ENCODE data around the gene TMCC1. TPM values are rescaled to one million over a fixed set of nuclear protein-coding genes. Genes with fewer than 3 reads are reported as not detected.
"Not testable (repeated sequence)": the region's sequence is repeated elsewhere in the genome, so short reads cannot be mapped to it uniquely, and the experiment has no call there.

TMCC1 gene
- total RNA-seq, 6 experiments from 2014 or later = 21.7 to 124 (median 25.2) TPM

- no peak overlapping the region for H3K4me3 ChIP-seq
- DNase-seq (no peak), ATAC-seq (no peak)
- TF ChIP-seq POLR2A (IDR thresholded peaks at IDR 0.05) = no peak
- TF ChIP-seq, protein P1, sequence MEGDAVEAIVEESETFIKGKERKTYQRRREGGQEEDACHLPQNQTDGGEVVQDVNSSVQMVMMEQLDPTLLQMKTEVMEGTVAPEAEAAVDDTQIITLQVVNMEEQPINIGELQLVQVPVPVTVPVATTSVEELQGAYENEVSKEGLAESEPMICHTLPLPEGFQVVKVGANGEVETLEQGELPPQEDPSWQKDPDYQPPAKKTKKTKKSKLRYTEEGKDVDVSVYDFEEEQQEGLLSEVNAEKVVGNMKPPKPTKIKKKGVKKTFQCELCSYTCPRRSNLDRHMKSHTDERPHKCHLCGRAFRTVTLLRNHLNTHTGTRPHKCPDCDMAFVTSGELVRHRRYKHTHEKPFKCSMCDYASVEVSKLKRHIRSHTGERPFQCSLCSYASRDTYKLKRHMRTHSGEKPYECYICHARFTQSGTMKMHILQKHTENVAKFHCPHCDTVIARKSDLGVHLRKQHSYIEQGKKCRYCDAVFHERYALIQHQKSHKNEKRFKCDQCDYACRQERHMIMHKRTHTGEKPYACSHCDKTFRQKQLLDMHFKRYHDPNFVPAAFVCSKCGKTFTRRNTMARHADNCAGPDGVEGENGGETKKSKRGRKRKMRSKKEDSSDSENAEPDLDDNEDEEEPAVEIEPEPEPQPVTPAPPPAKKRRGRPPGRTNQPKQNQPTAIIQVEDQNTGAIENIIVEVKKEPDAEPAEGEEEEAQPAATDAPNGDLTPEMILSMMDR (IDR thresholded peaks at IDR 0.05) = no peak
- no peaks in the 10 kb centered on the region for H3K36me3 ChIP-seq
- intact Hi-C loops (cut with DNase I) = no loop called here
- peaks cover 0 to 18% (median 3%) of the 10 kb centered on the region in 4 donors for H3K4me1 ChIP-seq
- WGBS (ENCODE audit: insufficient coverage, low coverage, low lambda C conversion rate, missing lambda C conversion rate) = 87% methylated on average over 2 of the region's 2 CpGs
- no peak overlapping the region for H3K27ac ChIP-seq
- no peaks in the 10 kb centered on the region for H3K27me3 ChIP-seq
- no peaks in the 10 kb centered on the region for H3K9me3 ChIP-seq
Measured at GRCh38 chr3:129890891-129891290, 2.6 kb downstream of the TMCC1 start.

DNA sequence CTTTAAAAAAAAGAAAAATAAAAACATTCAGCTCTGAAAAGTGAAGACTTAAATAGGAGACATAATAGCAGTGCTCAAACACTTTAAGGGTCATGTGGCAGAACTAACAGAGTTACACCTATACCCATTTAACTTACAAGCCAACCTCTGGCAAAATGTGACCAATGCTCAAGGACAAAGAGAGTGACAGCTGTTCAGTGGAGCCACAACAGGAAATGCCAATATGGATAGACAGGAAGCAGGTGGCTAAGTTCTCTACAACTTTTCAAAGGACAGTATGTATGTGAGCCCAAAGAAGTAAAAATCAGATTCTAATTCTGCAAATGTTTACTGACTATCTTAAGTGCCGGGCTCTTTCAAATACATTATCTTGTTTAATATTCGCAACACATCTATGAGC is 3.4 kb downstream of the TMCC1 start:
- no peak for ATAC-seq
- Histone ChIP-seq H3K36me3 (no peaks in the 10 kb centered on the region), H3K9me3 (no peaks in the 10 kb centered on the region), H3K27ac (no peak overlapping the region), H3K4me1 (peaks cover 0 to 18% (median 3%) of the 10 kb centered on the region in 4 donors), H3K27me3 (no peaks in the 10 kb centered on the region), H3K4me3 (no peak overlapping the region)
- TF ChIP-seq, protein P1 (IDR thresholded peaks at IDR 0.05) = no peak
- TF ChIP-seq POLR2A (IDR thresholded peaks at IDR 0.05) = no peak
- intact Hi-C loops (cut with DNase I) = no loop called here
- DNase-seq = no peak
- 70% methylated on average over 2 of the region's 2 CpGs for WGBS (ENCODE audit: insufficient coverage, low coverage, low lambda C conversion rate, missing lambda C conversion rate)

GRCh38 chr3:129888771-129889170 is 4.7 kb downstream of the TMCC1 start:
- 62% methylated on average over 2 of the region's 5 CpGs for WGBS (ENCODE audit: insufficient coverage, low coverage, low lambda C conversion rate, missing lambda C conversion rate)
- no peak for ATAC-seq
- intact Hi-C loops (cut with DNase I) = no loop called here
- H3K4me3 ChIP-seq = no peak overlapping the region
- H3K4me1 ChIP-seq = peaks cover 0 to 14% (median 3%) of the 10 kb centered on the region in 4 donors
- no peaks in the 10 kb centered on the region for H3K36me3 ChIP-seq
- no peak overlapping the region for H3K27ac ChIP-seq
- no peaks in the 10 kb centered on the region for H3K9me3 ChIP-seq
- no peaks in the 10 kb centered on the region for H3K27me3 ChIP-seq
- no peak for DNase-seq
- TF ChIP-seq, protein P1 (IDR thresholded peaks at IDR 0.05) = no peak
- no peak for TF ChIP-seq POLR2A (IDR thresholded peaks at IDR 0.05)

DNA sequence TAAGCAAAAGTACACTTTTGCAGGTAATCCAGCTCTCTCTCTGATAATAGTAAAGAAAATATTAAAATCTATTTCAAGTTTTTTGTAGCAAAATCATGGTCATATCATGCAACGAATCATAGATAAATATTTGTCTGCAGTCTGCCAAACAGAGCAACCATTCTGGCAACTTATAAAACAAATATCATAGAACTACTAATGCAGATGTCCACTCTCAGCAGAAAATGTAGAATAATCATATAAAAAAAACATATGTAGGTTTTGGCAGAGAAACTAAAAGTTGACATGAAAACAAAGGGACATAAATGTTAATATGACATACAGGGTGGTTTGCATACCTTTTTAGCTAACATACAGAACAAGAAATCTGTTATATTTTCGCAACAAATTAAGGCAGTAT is 12.2 kb downstream of the TMCC1 start:
- H3K27ac ChIP-seq = no peak overlapping the region
- H3K4me1 ChIP-seq = no peaks in the 10 kb centered on the region
- H3K36me3 ChIP-seq = no peaks in the 10 kb centered on the region
- WGBS (ENCODE audit: insufficient coverage, low coverage, low lambda C conversion rate, missing lambda C conversion rate) = 57% methylated on average over 2 of the region's 2 CpGs
- TF ChIP-seq, protein P1 (IDR thresholded peaks at IDR 0.05) = no peak
- no peak for TF ChIP-seq POLR2A (IDR thresholded peaks at IDR 0.05)
- ATAC-seq (no peak), DNase-seq (no peak)
- H3K9me3 ChIP-seq = no peaks in the 10 kb centered on the region
- H3K4me3 ChIP-seq = no peak overlapping the region
- no peaks in the 10 kb centered on the region for H3K27me3 ChIP-seq
- intact Hi-C loops (cut with DNase I) = no loop called here

DNA sequence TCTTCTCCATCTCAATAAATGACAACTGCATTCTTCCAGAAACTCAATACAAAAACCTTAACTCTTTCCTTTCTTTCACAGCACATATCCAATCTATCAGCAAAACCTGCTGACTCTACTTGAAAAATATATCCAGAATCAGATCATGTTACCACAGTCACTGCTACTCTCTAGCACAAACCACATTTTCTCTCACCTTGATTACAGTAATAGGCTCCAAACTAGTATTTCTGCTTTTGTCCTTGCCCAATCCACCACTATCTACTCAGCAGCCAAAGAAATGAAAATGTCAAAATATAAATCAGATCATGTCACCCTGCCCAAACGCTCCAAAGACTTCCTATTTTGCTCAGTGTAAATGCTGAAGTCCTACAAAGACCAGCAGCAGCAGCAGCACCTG is 15.2 kb downstream of the TMCC1 start:
- Histone ChIP-seq H3K4me3 (no peak overlapping the region), H3K27me3 (no peaks in the 10 kb centered on the region), H3K36me3 (peaks cover 0 to 17% (median 2%) of the 10 kb centered on the region in 4 donors), H3K27ac (no peak overlapping the region), H3K4me1 (no peaks in the 10 kb centered on the region), H3K9me3 (no peaks in the 10 kb centered on the region)
- ATAC-seq (no peak), DNase-seq (no peak)
- WGBS (ENCODE audit: insufficient coverage, low coverage, low lambda C conversion rate, missing lambda C conversion rate) = 53% methylated on average over 1 of the region's 1 CpG
- intact Hi-C loops (cut with DNase I) = no loop called here
- TF ChIP-seq, protein P1 (IDR thresholded peaks at IDR 0.05) = no peak
- TF ChIP-seq POLR2A (IDR thresholded peaks at IDR 0.05) = no peak

GRCh38 chr3:129874479-129874878 is 19.0 kb downstream of the TMCC1 start:
- ATAC-seq; H3K27me3 ChIP-seq; H3K27ac ChIP-seq; H3K9me3 ChIP-seq; DNase-seq; H3K4me3 ChIP-seq; intact Hi-C loops (cut with DNase I); H3K4me1 ChIP-seq: not testable (repeated sequence)
- peaks cover 0 to 20% (median 2%) of the 10 kb centered on the region in 4 donors for H3K36me3 ChIP-seq
- WGBS (ENCODE audit: insufficient coverage, low coverage, low lambda C conversion rate, missing lambda C conversion rate) = 100% methylated on average over 2 of the region's 2 CpGs

Measured in right lobe of liver (tissue), 6 donors.